H1 (cell line): ENCODE data around the gene TAT. TPM values are rescaled to one million over a fixed set of nuclear protein-coding genes. Genes with fewer than 3 reads are reported as not detected.

Experiments used
- CTCF ChIA-PET: fragments of 300-600 bp; sonication (Branson Sonifier 250); formaldehyde crosslinking; loops from one replicate; lab custom pipeline; 2021; ENCODE audit not compliant: partially characterized antibody; lab: Charles Lee
- POLR2A ChIA-PET: fragments of 300-600 bp; sonication (Branson Sonifier 250); formaldehyde crosslinking; loops from one replicate; lab custom pipeline; 2021; ENCODE audit warnings: inconsistent platforms; ENCODE audit not compliant: partially characterized antibody; lab: Charles Lee
- DNase-seq, 2 experiments: peaks; one replicate each; pipeline versions ENCODE4 v3.0.0 to v3.0.0-alpha.2; 2010 to 2022; ENCODE audit warnings: low spot score in 2 of 2, low read depth in 1 of 2, mixed read lengths in 1 of 2
- FAIRE-seq: peaks from 2 replicates; lab custom pipeline; 2011; peaks lifted over from hg19 to GRCh38; lab: Jason Lieb, UNC
- H2AFZ ChIP-seq: 2 replicates; pipeline ENCODE4 v1.8.1; 2012; ENCODE audit warnings: low read length, inconsistent platforms
- H2AK5ac ChIP-seq: 2 replicates; pipeline ENCODE4 v1.6.1; 2013; ENCODE audit warnings: low read depth, low read length
- H2BK120ac ChIP-seq: replicated peaks from 2 replicates; pipeline ENCODE3; 2013; ENCODE audit warnings: low read depth, low read length, inconsistent platforms
- H2BK12ac ChIP-seq: 2 replicates; pipeline ENCODE4 v1.6.1; 2013; ENCODE audit warnings: low read depth, low read length
- H2BK15ac ChIP-seq: 2 replicates; pipeline ENCODE4 v1.6.1; 2013; ENCODE audit warnings: low read length
- H2BK20ac ChIP-seq: 2 replicates; pipeline ENCODE4 v1.6.1; 2013; ENCODE audit warnings: low read length
- H2BK5ac ChIP-seq: 2 replicates; pipeline ENCODE4 v1.6.1; 2013; ENCODE audit warnings: low read depth, low read length
- H3K14ac ChIP-seq: 2 replicates; pipeline ENCODE4 v1.6.1; 2013; ENCODE audit warnings: inconsistent platforms; ENCODE audit not compliant: insufficient read length
- H3K18ac ChIP-seq: 2 replicates; pipeline ENCODE4 v1.6.1; 2013; ENCODE audit warnings: low read length; ENCODE audit errors: extremely low read depth
- H3K23ac ChIP-seq: 2 replicates; pipeline ENCODE4 v1.6.1; 2013; ENCODE audit warnings: inconsistent platforms; ENCODE audit not compliant: insufficient read length
- H3K23me2 ChIP-seq: 2 replicates; pipeline ENCODE4 v1.6.1; 2013; ENCODE audit warnings: low read depth, low read length
- H3K27ac ChIP-seq: 2 replicates; pipeline ENCODE4 v1.6.1; 2011; ENCODE audit warnings: low read depth, low read length, inconsistent platforms
- H3K27me3 ChIP-seq, 4 experiments: replicated peaks in 1 of 4; 1 replicate in 1 of 4; 2 replicates in 3 of 4; pipeline versions ENCODE4 v1.6.1 to v1.8.1; 2011 to 2013; ENCODE audit warnings: low read length in 3 of 4, mild to moderate bottlenecking in 3 of 4, inconsistent platforms in 2 of 4, mixed read lengths in 2 of 4, moderate library complexity in 1 of 4; ENCODE audit not compliant: control insufficient read depth in 3 of 4, insufficient read depth in 3 of 4; ENCODE audit errors: extremely low read depth in 1 of 4
- H3K36me3 ChIP-seq, 4 experiments: 2 replicates each; pipeline versions ENCODE4 v1.6.1 to v1.8.1; 2011 to 2013; ENCODE audit warnings: mild to moderate bottlenecking in 4 of 4, low read length in 3 of 4, moderate library complexity in 2 of 4, control low read depth in 1 of 4, inconsistent platforms in 1 of 4; ENCODE audit not compliant: insufficient read depth in 4 of 4, control insufficient read depth in 2 of 4
- H3K4ac ChIP-seq: replicated peaks from 2 replicates; pipeline ENCODE3; 2013; ENCODE audit warnings: low read length, low read depth, mixed read lengths, inconsistent platforms; ENCODE audit not compliant: insufficient read length
- H3K4me1 ChIP-seq, 4 experiments: replicated peaks in 1 of 4; 1 replicate in 1 of 4; 2 replicates in 3 of 4; pipeline versions ENCODE4 v1.6.1 to v1.8.1; 2011 to 2013; ENCODE audit warnings: low read length in 3 of 4, inconsistent platforms in 2 of 4, mixed read lengths in 1 of 4; ENCODE audit not compliant: insufficient read depth in 4 of 4, control insufficient read depth in 3 of 4
- H3K4me2 ChIP-seq, 2 experiments: 2 replicates each; pipeline versions ENCODE4 v1.6.1 to v1.8.1; 2011 to 2013; ENCODE audit warnings: low read depth in 2 of 2, low read length in 2 of 2, control low read depth in 1 of 2, inconsistent platforms in 1 of 2, mild to moderate bottlenecking in 1 of 2; ENCODE audit not compliant: insufficient read depth in 1 of 2
- H3K4me3 ChIP-seq, 4 experiments: fragments of 200-600, 300-600 bp in 1 of 4; sonication (generic), shearing (Covaris generic), sonication (Bioruptor Twin) in 1 of 4; 2 replicates each; pipeline versions ENCODE4 v1.5.1 to v1.8.1; 2011 to 2016; ENCODE audit warnings: low read length in 4 of 4, low read depth in 3 of 4, control low read depth in 2 of 4, inconsistent platforms in 2 of 4, mild to moderate bottlenecking in 2 of 4, mixed read lengths in 1 of 4, moderate library complexity in 1 of 4; ENCODE audit not compliant: insufficient read depth in 2 of 4; ENCODE audit errors: extremely low read depth in 1 of 4
- H3K56ac ChIP-seq: replicated peaks from 2 replicates; pipeline ENCODE3; 2013; ENCODE audit warnings: low read depth, mild to moderate bottlenecking, mixed read lengths, low read length, inconsistent platforms; ENCODE audit not compliant: insufficient read length
- H3K79me1 ChIP-seq: 2 replicates; pipeline ENCODE4 v1.6.1; 2013; ENCODE audit warnings: low read depth, low read length, control low read depth
- H3K79me2 ChIP-seq, 2 experiments: 2 replicates each; pipeline versions ENCODE4 v1.6.1 to v1.8.1; 2012 to 2013; ENCODE audit warnings: low read length in 2 of 2, mild to moderate bottlenecking in 2 of 2, inconsistent platforms in 1 of 2; ENCODE audit not compliant: insufficient read depth in 2 of 2, control insufficient read depth in 1 of 2
- H3K9ac ChIP-seq, 4 experiments: replicated peaks in 1 of 4; 1 replicate in 1 of 4; 2 replicates in 3 of 4; pipeline versions ENCODE4 v1.6.1 to v1.8.1; 2011 to 2013; ENCODE audit warnings: low read depth in 3 of 4, low read length in 3 of 4, control low read depth in 2 of 4, mild to moderate bottlenecking in 2 of 4, moderate library complexity in 2 of 4, inconsistent platforms in 1 of 4; ENCODE audit errors: extremely low read depth in 1 of 4
- H3K9me3 ChIP-seq, 2 experiments: 2 replicates each; pipeline versions ENCODE4 v1.6.1 to v1.8.1; 2012 to 2013; ENCODE audit warnings: mild to moderate bottlenecking in 2 of 2, moderate library complexity in 2 of 2, control low read depth in 1 of 2, inconsistent platforms in 1 of 2, low read depth in 1 of 2, low read length in 1 of 2, mixed read lengths in 1 of 2; ENCODE audit not compliant: insufficient read depth in 2 of 2
- H4K20me1 ChIP-seq, 2 experiments: replicated peaks in 1 of 2; 2 replicates each; pipeline versions ENCODE3 to v1.8.1; 2011 to 2013; ENCODE audit warnings: inconsistent platforms in 2 of 2, low read length in 2 of 2, mild to moderate bottlenecking in 1 of 2; ENCODE audit not compliant: insufficient read depth in 2 of 2, control insufficient read depth in 1 of 2
- H4K5ac ChIP-seq: 2 replicates; pipeline ENCODE4 v1.6.1; 2013; ENCODE audit warnings: low read length, low read depth, mixed read lengths, inconsistent platforms; ENCODE audit not compliant: insufficient read length
- H4K8ac ChIP-seq: 2 replicates; pipeline ENCODE4 v1.8.0; 2013; ENCODE audit warnings: mild to moderate bottlenecking, moderate library complexity, low read length, inconsistent platforms; ENCODE audit not compliant: insufficient read depth; ENCODE audit errors: extremely low read depth
- H4K91ac ChIP-seq: replicated peaks from 2 replicates; pipeline ENCODE3; 2013; ENCODE audit warnings: low read length, mixed read lengths, inconsistent platforms; ENCODE audit not compliant: insufficient read length
- CTBP2 ChIP-seq: IDR thresholded peaks from 2 replicates; pipeline ENCODE4 v1.7.0; 2011; ENCODE audit warnings: borderline replicate concordance, mild to moderate bottlenecking, moderate library complexity, mixed read lengths, low read length; ENCODE audit not compliant: insufficient read depth, insufficient read length
- MAFK ChIP-seq: IDR thresholded peaks from 2 replicates; pipeline ENCODE4 v1.6.1; 2012; ENCODE audit warnings: low read depth, mild to moderate bottlenecking, improper control_type of control experiment, low read length
- WGBS, 2 experiments: shearing (Covaris generic) in 1 of 2; methylation state at CpG; one replicate each; pipeline versions ENCODE4 v1.1.6 to v1.1.7; 2013 to 2015; ENCODE audit warnings: low lambda C conversion rate in 2 of 2, mixed read lengths in 2 of 2, inconsistent platforms in 1 of 2, low coverage in 1 of 2, missing lambda C conversion rate in 1 of 2; ENCODE audit not compliant: insufficient replicate concordance in 2 of 2, insufficient coverage in 1 of 2, insufficient read length in 1 of 2; ENCODE audit errors: extremely low coverage in 1 of 2, missing lambda C conversion rate in 1 of 2; 5-methylcytosine and 5-hydroxymethylcytosine counted together
- polyA plus RNA-seq, 7 experiments: library from polyadenylated mRNA; depleted of rRNA in 3 of 7; stranded (reverse) in 5 of 7; unstranded in 2 of 7; fragments of >200 nt in 5 of 7; fragments of 200-250 nt in 2 of 7; gene quantifications; 1 replicate in 5 of 7; 2 replicates in 1 of 7; 4 replicates in 1 of 7; pipeline versions ENCODE4 v1.2.1 to v1.2.3, GENCODE V29; 2011 to 2013; ENCODE audit warnings: missing spikeins in 2 of 7, mixed read lengths in 2 of 7
- total RNA-seq: library from RNA; stranded (reverse); fragmentation: NEBNext Ultra II Directional; extraction: Animal tissue kit (Norgen Biotek cat#: 25700); gene quantifications from 2 replicates; pipeline ENCODE4 v1.2.1, GENCODE V29; 2021

TAT gene
- total and polyA plus RNA-seq, 2 of the 8 experiments (the other 6 are each of a cell fraction or from before 2014, with no cell fraction given) = 0.03 TPM; not detected in 1

DNA sequence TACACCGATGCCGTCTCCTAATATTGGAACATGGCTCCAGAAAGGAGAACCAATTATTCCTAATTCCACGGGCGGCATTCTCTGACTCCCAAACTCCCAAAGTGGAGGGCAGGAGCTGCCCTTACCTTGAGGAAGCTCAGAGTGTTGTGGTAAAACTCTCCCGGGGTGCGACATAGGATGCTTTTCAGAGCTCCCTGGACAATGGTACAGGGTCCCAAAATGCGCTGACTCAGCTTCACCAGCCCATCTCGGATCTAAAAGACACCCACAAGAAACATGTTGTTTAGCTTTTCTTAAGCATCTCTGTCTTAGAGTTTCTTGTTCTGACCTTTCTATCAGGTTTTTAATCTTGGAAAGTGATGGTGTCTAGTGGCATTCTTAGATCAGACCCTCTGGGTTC, 6.7 kb downstream of the TAT start:
- WGBS, 2 experiments = 92% methylated on average over 8 of the region's 8 CpGs; no CpG with 5 or more reads in 1 of the 2 experiments
- H3K56ac ChIP-seq = no peak overlapping the region
- H2AFZ ChIP-seq = no peak overlapping the region
- H2AK5ac ChIP-seq = no peak overlapping the region
- H3K9ac ChIP-seq = no peak overlapping the region
- H3K4ac ChIP-seq = no peak overlapping the region
- no peak overlapping the region for H3K4me3 ChIP-seq
- no peak overlapping the region for H4K5ac ChIP-seq
- H3K36me3 ChIP-seq = no peaks in the 10 kb centered on the region
- DNase-seq = no peak
- no peak overlapping the region for H3K18ac ChIP-seq
- TF ChIP-seq CTBP2 = no peak
- TF ChIP-seq MAFK = peak; percentile 71; the same call in 1 of the 2 replicates
- H2BK12ac ChIP-seq = no peak overlapping the region
- H3K9me3 ChIP-seq = no peaks in the 10 kb centered on the region
- no peaks in the 10 kb centered on the region for H4K20me1 ChIP-seq
- POLR2A ChIA-PET = interaction anchor here (0.8 kb wide), 1 partner anchor 9 kb away, joined by 3 read pairs; no protein-coding TSS in a partner anchor
- no peak overlapping the region for H2BK5ac ChIP-seq
- H2BK120ac ChIP-seq = no peak overlapping the region
- no peak overlapping the region for H4K91ac ChIP-seq
- no peak overlapping the region for H3K27ac ChIP-seq
- no peaks in the 10 kb centered on the region; the same call in 1 of the 2 replicates for H3K23me2 ChIP-seq
- no peaks in the 10 kb centered on the region for H3K4me1 ChIP-seq
- no peak overlapping the region for H4K8ac ChIP-seq
- CTCF ChIA-PET = interaction anchor here (0.6 to 15.5 kb wide), 5 partner anchors 17 to 70 kb away, joined by 3 to 89 read pairs (median 3); no protein-coding TSS in a partner anchor
- H3K14ac ChIP-seq = no peak overlapping the region
- H3K4me2 ChIP-seq = no peak overlapping the region
- FAIRE-seq = no peak
- H3K79me2 ChIP-seq = no peaks in the 10 kb centered on the region
- no peaks in the 10 kb centered on the region for H3K79me1 ChIP-seq
- H2BK15ac ChIP-seq = no peak overlapping the region
- H2BK20ac ChIP-seq = no peak overlapping the region
- H3K27me3 ChIP-seq = no peaks in the 10 kb centered on the region
- no peak overlapping the region for H3K23ac ChIP-seq
